Memory B cell (primary cell): ENCODE results near the gene SH3YL1.

Source experiments
- ATAC-seq: fragments of 150-1000 bp; cut with Tn5 transposase; 2 replicates; pipeline ENCODE4 v1.10.0; 2021; ENCODE audit warnings: low read depth, mild to moderate bottlenecking, moderate library complexity
- DNase-seq, 2 donors: peaks; one replicate each; pipeline ENCODE4 v3.0.0; 2022; ENCODE audit warnings: low spot score in 2 of 2
- H3K27ac Mint-ChIP-seq: one replicate; pipeline ENCODE4 v1.8.0; 2022; ENCODE audit warnings: mild to moderate bottlenecking, moderate library complexity, mixed read lengths
- H3K27me3 Mint-ChIP-seq: one replicate; pipeline ENCODE4 v1.8.0; 2022; ENCODE audit warnings: mixed read lengths
- H3K36me3 Mint-ChIP-seq: one replicate; pipeline ENCODE4 v1.8.0; 2022; ENCODE audit warnings: mild to moderate bottlenecking, mixed read lengths
- H3K4me1 Mint-ChIP-seq: one replicate; pipeline ENCODE4 v1.8.0; 2022; ENCODE audit warnings: mixed read lengths
- H3K4me3 Mint-ChIP-seq: one replicate; pipeline ENCODE4 v1.8.0; 2022; ENCODE audit warnings: mild to moderate bottlenecking, moderate library complexity, mixed read lengths
- H3K9me3 Mint-ChIP-seq: one replicate; pipeline ENCODE4 v1.8.0; 2022; ENCODE audit warnings: mixed read lengths

SH3YL1 gene

GRCh38 chr2:286774-287392, 23.1 kb upstream of the SH3YL1 start:
- H3K4me3 Mint-ChIP-seq = peak overlapping the region; percentile 64

GRCh38 chr2:286035-286434, 22.2 kb upstream of the SH3YL1 start:
- Mint-ChIP-seq H3K36me3 (peaks cover 8% of the 10 kb centered on the region), H3K4me1 (peaks cover 2% of the 10 kb centered on the region), H3K9me3 (no peaks in the 10 kb centered on the region), H3K27ac (no peak overlapping the region), H3K4me3 (peak overlapping the region; percentile 0), H3K27me3 (peaks cover 11% of the 10 kb centered on the region)
- ATAC-seq (no peak), DNase-seq (no peak)

More at GRCh38 chr2:286774-287392, 23.1 kb upstream of the SH3YL1 start:
- DNase-seq (no peak), ATAC-seq (no peak)
- Mint-ChIP-seq H3K27ac (no peak overlapping the region), H3K9me3 (no peaks in the 10 kb centered on the region), H3K27me3 (peaks cover 11% of the 10 kb centered on the region), H3K4me1 (peaks cover 2% of the 10 kb centered on the region), H3K36me3 (peaks cover 4% of the 10 kb centered on the region)

- H3K4me3 Mint-ChIP-seq = peak overlapping the region; percentile 0
- H3K27me3 Mint-ChIP-seq = peaks cover 11% of the 10 kb centered on the region
- peaks cover 2% of the 10 kb centered on the region for H3K4me1 Mint-ChIP-seq
- no peaks in the 10 kb centered on the region for H3K9me3 Mint-ChIP-seq
- H3K27ac Mint-ChIP-seq = no peak overlapping the region
- ATAC-seq = no peak
- no peak for DNase-seq
- peaks cover 8% of the 10 kb centered on the region for H3K36me3 Mint-ChIP-seq
These were observed 21.7 kb upstream of the SH3YL1 start for GRCh38 chr2:285531-285930.

- DNase-seq (no peak), ATAC-seq (no peak)
- Mint-ChIP-seq H3K27ac (no peak overlapping the region), H3K4me3 (no peak overlapping the region), H3K27me3 (peaks cover 11% of the 10 kb centered on the region), H3K9me3 (no peaks in the 10 kb centered on the region), H3K4me1 (peaks cover 2% of the 10 kb centered on the region), H3K36me3 (peaks cover 10% of the 10 kb centered on the region)
These were observed 21.2 kb upstream of the SH3YL1 start for GRCh38 chr2:284896-285492.

GRCh38 chr2:283996-284794, 20.4 kb upstream of the SH3YL1 start:
- no peak for DNase-seq
- Mint-ChIP-seq H3K27me3 (peaks cover 11% of the 10 kb centered on the region), H3K9me3 (no peaks in the 10 kb centered on the region), H3K27ac (no peak overlapping the region), H3K4me3 (no peak overlapping the region), H3K4me1 (peaks cover 2% of the 10 kb centered on the region), H3K36me3 (peaks cover 15% of the 10 kb centered on the region)
- no peak for ATAC-seq

GRCh38 chr2:282371-283263, 18.8 kb upstream of the SH3YL1 start:
- DNase-seq (no peak), ATAC-seq (no peak)
- H3K27me3 Mint-ChIP-seq = peaks cover 11% of the 10 kb centered on the region
- H3K36me3 Mint-ChIP-seq = peaks cover 23% of the 10 kb centered on the region
- H3K27ac Mint-ChIP-seq = no peak overlapping the region
- H3K9me3 Mint-ChIP-seq = no peaks in the 10 kb centered on the region
- H3K4me3 Mint-ChIP-seq = no peak overlapping the region
- H3K4me1 Mint-ChIP-seq = peaks cover 2% of the 10 kb centered on the region

GRCh38 chr2:281381-281780, 17.5 kb upstream of the SH3YL1 start:
- Mint-ChIP-seq H3K27me3 (peaks cover 9% of the 10 kb centered on the region), H3K4me3 (no peak overlapping the region), H3K36me3 (peaks cover 32% of the 10 kb centered on the region), H3K4me1 (no peaks in the 10 kb centered on the region), H3K9me3 (no peaks in the 10 kb centered on the region), H3K27ac (no peak overlapping the region)
- DNase-seq (no peak), ATAC-seq (no peak)

- H3K4me3 Mint-ChIP-seq = no peak overlapping the region
- peaks cover 37% of the 10 kb centered on the region for H3K36me3 Mint-ChIP-seq
- no peaks in the 10 kb centered on the region for H3K9me3 Mint-ChIP-seq
- H3K27me3 Mint-ChIP-seq = peaks cover 4% of the 10 kb centered on the region
- ATAC-seq = no peak
- no peak overlapping the region for H3K27ac Mint-ChIP-seq
- H3K4me1 Mint-ChIP-seq = peaks cover under 1% of the 10 kb centered on the region
- DNase-seq = no peak
These were observed 16.8 kb upstream of the SH3YL1 start for GRCh38 chr2:280650-281110.

- H3K27ac Mint-ChIP-seq = no peak overlapping the region
- ATAC-seq (no peak), DNase-seq (no peak)
- H3K9me3 Mint-ChIP-seq = no peaks in the 10 kb centered on the region
- peaks cover 39% of the 10 kb centered on the region for H3K36me3 Mint-ChIP-seq
- H3K4me1 Mint-ChIP-seq = peaks cover 5% of the 10 kb centered on the region
- H3K4me3 Mint-ChIP-seq = no peak overlapping the region
- peaks cover 2% of the 10 kb centered on the region for H3K27me3 Mint-ChIP-seq
These were observed 16.3 kb upstream of the SH3YL1 start for GRCh38 chr2:279956-280649.

- H3K36me3 Mint-ChIP-seq = peaks cover 40% of the 10 kb centered on the region
- no peak overlapping the region for H3K4me3 Mint-ChIP-seq
- DNase-seq (no peak), ATAC-seq (no peak)
- no peaks in the 10 kb centered on the region for H3K9me3 Mint-ChIP-seq
- H3K27ac Mint-ChIP-seq = no peak overlapping the region
- no peaks in the 10 kb centered on the region for H3K27me3 Mint-ChIP-seq
- peaks cover 7% of the 10 kb centered on the region for H3K4me1 Mint-ChIP-seq
These were observed 15.5 kb upstream of the SH3YL1 start for GRCh38 chr2:279366-279765.

GRCh38 chr2:278927-279320, 15.1 kb upstream of the SH3YL1 start:
- H3K27ac Mint-ChIP-seq = no peak overlapping the region
- peaks cover 40% of the 10 kb centered on the region for H3K36me3 Mint-ChIP-seq
- no peak for DNase-seq
- H3K4me1 Mint-ChIP-seq = peaks cover 7% of the 10 kb centered on the region
- H3K9me3 Mint-ChIP-seq = no peaks in the 10 kb centered on the region
- no peak overlapping the region for H3K4me3 Mint-ChIP-seq
- no peak for ATAC-seq
- H3K27me3 Mint-ChIP-seq = no peaks in the 10 kb centered on the region

- H3K4me1 Mint-ChIP-seq = peaks cover 7% of the 10 kb centered on the region
- H3K27ac Mint-ChIP-seq = no peak overlapping the region
- peaks cover 40% of the 10 kb centered on the region for H3K36me3 Mint-ChIP-seq
- H3K27me3 Mint-ChIP-seq = no peaks in the 10 kb centered on the region
- H3K9me3 Mint-ChIP-seq = no peaks in the 10 kb centered on the region
- DNase-seq (no peak), ATAC-seq (no peak)
- H3K4me3 Mint-ChIP-seq = no peak overlapping the region
These were observed 14.6 kb upstream of the SH3YL1 start for GRCh38 chr2:278312-278926.

GRCh38 chr2:275466-275865, 11.6 kb upstream of the SH3YL1 start:
- ATAC-seq (peak; percentile 76), DNase-seq (no peak)
- Mint-ChIP-seq H3K27ac (peak overlapping the region; percentile 50), H3K27me3 (no peaks in the 10 kb centered on the region), H3K9me3 (no peaks in the 10 kb centered on the region), H3K4me3 (no peak overlapping the region), H3K4me1 (peaks cover 15% of the 10 kb centered on the region), H3K36me3 (peaks cover 45% of the 10 kb centered on the region)
